SK-N-SH (cell line): ENCODE data around the gene SNX21. TPM values are rescaled to one million over a fixed set of nuclear protein-coding genes. Genes with fewer than 3 reads are reported as not detected.

Source experiments
- CTCF ChIA-PET: fragments of 300-600, 350-600 bp; formaldehyde crosslinking; extraction: SDS; loops from one replicate; lab custom pipeline; 2021; lab: Yijun Ruan, JAX
- POLR2A ChIA-PET: fragments of 350-600 bp; sonication (Branson Sonifier 250); formaldehyde crosslinking; extraction: SDS; loops from one replicate; lab custom pipeline; 2020; ENCODE audit warnings: antibody characterized with exemption, inconsistent platforms; lab: Yijun Ruan, JAX
- DNase-seq: peaks from one replicate; pipeline ENCODE4 v3.0.0; 2012
- H2AFZ ChIP-seq: fragments of 200-600 bp; sonication (generic); 2 replicates; pipeline ENCODE4 v1.8.1; 2016; ENCODE audit warnings: antibody characterized with exemption, mild to moderate bottlenecking, low read depth
- H3F3A ChIP-seq: fragments of 200-600 bp; sonication (generic); replicated peaks from 2 replicates; pipeline ENCODE3; 2016; ENCODE audit warnings: antibody characterized with exemption, mild to moderate bottlenecking; ENCODE audit not compliant: insufficient read depth
- H3K27ac ChIP-seq, 2 experiments: fragments of 200-500 bp in 1 of 2; fragments of 200-600 bp in 1 of 2; sonication (Bioruptor generic) in 1 of 2; sonication (generic), shearing (Covaris generic) in 1 of 2; 2 replicates each; pipeline versions ENCODE4 v1.5.1 to v1.6.1; 2014 to 2016; ENCODE audit warnings: low read depth in 2 of 2, inconsistent platforms in 1 of 2, low read length in 1 of 2, mild to moderate bottlenecking in 1 of 2, mixed read lengths in 1 of 2
- H3K27me3 ChIP-seq: fragments of 200-600 bp; sonication (generic), shearing (Covaris generic); 2 replicates; pipeline ENCODE4 v1.6.1; 2016; ENCODE audit warnings: mixed run types; ENCODE audit not compliant: insufficient read depth
- H3K36me3 ChIP-seq, 2 experiments: fragments of 200-500 bp in 1 of 2; fragments of 200-600 bp in 1 of 2; sonication (Bioruptor generic) in 1 of 2; sonication (generic) in 1 of 2; replicated peaks in 1 of 2; 2 replicates each; pipeline versions ENCODE3 to v1.5.1; 2014 to 2016; ENCODE audit warnings: low read length in 1 of 2, mild to moderate bottlenecking in 1 of 2; ENCODE audit not compliant: insufficient read depth in 2 of 2, control insufficient read depth in 1 of 2
- H3K4me1 ChIP-seq, 2 experiments: fragments of 200-500 bp in 1 of 2; fragments of 200-600 bp in 1 of 2; sonication (Bioruptor generic) in 1 of 2; sonication (generic), shearing (Covaris generic) in 1 of 2; 2 replicates each; pipeline versions ENCODE4 v1.5.1 to v1.6.1; 2014 to 2016; ENCODE audit warnings: low read depth in 1 of 2, low read length in 1 of 2, mixed run types in 1 of 2; ENCODE audit not compliant: insufficient read depth in 2 of 2, control insufficient read depth in 1 of 2
- H3K4me2 ChIP-seq: fragments of 200-600 bp; sonication (generic), shearing (Covaris generic); 2 replicates; pipeline ENCODE4 v1.6.1; 2017; ENCODE audit warnings: mixed run types
- H3K4me3 ChIP-seq, 2 experiments: fragments of 200-500 bp in 1 of 2; fragments of 200-600 bp in 1 of 2; sonication (Bioruptor generic) in 1 of 2; sonication (generic), shearing (Covaris generic) in 1 of 2; 2 replicates each; pipeline versions ENCODE4 v1.5.1 to v1.8.1; 2014 to 2016; ENCODE audit warnings: low read depth in 2 of 2, inconsistent platforms in 1 of 2, low read length in 1 of 2, mild to moderate bottlenecking in 1 of 2, mixed read lengths in 1 of 2, moderate library complexity in 1 of 2
- H3K79me2 ChIP-seq: fragments of 200-600 bp; sonication (generic); 2 replicates; pipeline ENCODE4 v1.8.1; 2017; ENCODE audit warnings: mild to moderate bottlenecking; ENCODE audit not compliant: insufficient read depth
- H3K9ac ChIP-seq: fragments of 200-600 bp; sonication (generic); 2 replicates; pipeline ENCODE4 v1.6.1; 2017; ENCODE audit warnings: mixed run types
- H3K9me2 ChIP-seq: fragments of 200-600 bp; sonication (generic); 2 replicates; pipeline ENCODE4 v1.6.1; 2017; ENCODE audit warnings: mixed run types
- H3K9me3 ChIP-seq: fragments of 200-600 bp; sonication (generic); 2 replicates; pipeline ENCODE4 v1.6.1; 2017; ENCODE audit warnings: mixed run types, mild to moderate bottlenecking, moderate library complexity
- H4K20me1 ChIP-seq: fragments of 200-600 bp; sonication (generic); 2 replicates; pipeline ENCODE4 v1.6.1; 2017; ENCODE audit warnings: mild to moderate bottlenecking, mixed run types; ENCODE audit not compliant: insufficient read depth
- CHD2 ChIP-seq: fragments of 150-350 bp; IDR thresholded peaks from 2 replicates; pipeline ENCODE4 v1.6.1; 2018; ENCODE audit warnings: low read length; ENCODE audit not compliant: partially characterized antibody
- MEF2A ChIP-seq: IDR thresholded peaks from 2 replicates; pipeline ENCODE4 v1.4.0; 2012; ENCODE audit warnings: low read depth, borderline replicate concordance
- MXI1 ChIP-seq: IDR thresholded peaks from 2 replicates; pipeline ENCODE4 v1.6.1; 2012; ENCODE audit warnings: mild to moderate bottlenecking, low read depth, low read length, improper control_type of control experiment
- PBX3 ChIP-seq: IDR thresholded peaks from 2 replicates; pipeline ENCODE4; 2012
- POLR2AphosphoS5 ChIP-seq: IDR thresholded peaks from 2 replicates; pipeline ENCODE4 v1.6.1; 2012; ENCODE audit warnings: low read depth, low read length
- RCOR1 ChIP-seq: fragments of 150-350 bp; IDR thresholded peaks from 2 replicates; pipeline ENCODE4 v1.6.1; 2017; ENCODE audit warnings: antibody characterized with exemption, low read length
- SMC3 ChIP-seq: IDR thresholded peaks from 2 replicates; pipeline ENCODE4 v1.6.1; 2012; ENCODE audit warnings: low read depth, low read length, improper control_type of control experiment
- USF1 ChIP-seq: IDR thresholded peaks from 2 replicates; pipeline ENCODE4 v1.4.0; 2012; ENCODE audit warnings: low read depth, borderline replicate concordance
- WGBS: methylation state at CpG from one replicate; pipeline ENCODE4 v1.1.6; 2017; ENCODE audit warnings: low lambda C conversion rate; 5-methylcytosine and 5-hydroxymethylcytosine counted together
- polyA plus RNA-seq, 3 experiments: library from polyadenylated mRNA; depleted of rRNA; stranded (reverse); fragments of >200 nt; gene quantifications; 2 replicates each; pipeline ENCODE4 v1.2.3, GENCODE V29; 2012

SNX21 gene
- polyA plus RNA-seq, 1 of the 3 experiments (the other 2 are of a cell fraction) = 22.1 TPM

- H4K20me1 ChIP-seq = no peaks in the 10 kb centered on the region
- H3K27ac ChIP-seq = no peak overlapping the region
- H3K79me2 ChIP-seq = peaks cover 33% of the 10 kb centered on the region
- peaks cover 25% of the 10 kb centered on the region for H3F3A ChIP-seq
- no peaks in the 10 kb centered on the region for H3K27me3 ChIP-seq
- H3K9ac ChIP-seq = no peak overlapping the region
- H3K36me3 ChIP-seq = peaks cover 2 to 10% of the 10 kb centered on the region in 2 experiments
- TF ChIP-seq POLR2AphosphoS5 = no peak
- TF ChIP-seq RCOR1 = no peak
- TF ChIP-seq PBX3 = no peak
- no peak for TF ChIP-seq CHD2
- no peak for TF ChIP-seq MXI1
- TF ChIP-seq MEF2A = no peak
- no peak for TF ChIP-seq USF1
- H3K4me2 ChIP-seq = no peak overlapping the region
- H3K9me3 ChIP-seq = no peaks in the 10 kb centered on the region
- H3K4me3 ChIP-seq = no peak overlapping the region
- H3K9me2 ChIP-seq = no peaks in the 10 kb centered on the region
- ChIA-PET POLR2A (interaction anchor here (0.6 kb wide), 2 partner anchors 9 to 410 kb away, joined by 3 read pairs; no protein-coding TSS in a partner anchor), CTCF (interaction anchor here (1.0 to 2.4 kb wide), 4 partner anchors 9 to 73 kb away, joined by 3 to 11 read pairs (median 4); no protein-coding TSS in a partner anchor)
- H2AFZ ChIP-seq = no peak overlapping the region
- DNase-seq = no peak
- WGBS = 98% methylated on average over 3 of the region's 3 CpGs
- peaks cover 0 to 11% of the 10 kb centered on the region in 2 experiments; a peak in 1 of 4 replicates for H3K4me1 ChIP-seq
These were observed 16.6 kb upstream of the SNX21 start for GRCh38 chr20:45816951-45817350.

- Histone ChIP-seq H3F3A (peaks cover 25% of the 10 kb centered on the region), H2AFZ (no peak overlapping the region), H3K36me3 (peaks cover 2 to 10% of the 10 kb centered on the region in 2 experiments), H3K9ac (no peak overlapping the region), H3K79me2 (peaks cover 32% of the 10 kb centered on the region), H3K4me3 (no peak overlapping the region), H3K4me1 (peaks cover 0 to 11% of the 10 kb centered on the region in 2 experiments; a peak in 1 of 4 replicates), H3K9me3 (no peaks in the 10 kb centered on the region), H3K27ac (no peak overlapping the region), H3K9me2 (no peaks in the 10 kb centered on the region), H3K27me3 (no peaks in the 10 kb centered on the region), H4K20me1 (no peaks in the 10 kb centered on the region), H3K4me2 (no peak overlapping the region)
- no peak for DNase-seq
- ChIA-PET CTCF (interaction anchor here (1.0 to 2.4 kb wide), 4 partner anchors 9 to 72 kb away, joined by 3 to 11 read pairs (median 4); no protein-coding TSS in a partner anchor), POLR2A (no interaction called here)
- WGBS = 87% methylated on average over 8 of the region's 9 CpGs
- TF ChIP-seq POLR2AphosphoS5 (peak; percentile 24; the same call in 1 of the 2 replicates), SMC3 (no peak)
These were observed 16.0 kb upstream of the SNX21 start for GRCh38 chr20:45817376-45818194.
